ENCODE data around the gene TMEM164. TPM values are rescaled to one million over a fixed set of nuclear protein-coding genes. Genes with fewer than 3 reads are reported as not detected.

TMEM164 gene
- total RNA-seq, 1 donor from 2014 or later: 76.3 TPM

DNA sequence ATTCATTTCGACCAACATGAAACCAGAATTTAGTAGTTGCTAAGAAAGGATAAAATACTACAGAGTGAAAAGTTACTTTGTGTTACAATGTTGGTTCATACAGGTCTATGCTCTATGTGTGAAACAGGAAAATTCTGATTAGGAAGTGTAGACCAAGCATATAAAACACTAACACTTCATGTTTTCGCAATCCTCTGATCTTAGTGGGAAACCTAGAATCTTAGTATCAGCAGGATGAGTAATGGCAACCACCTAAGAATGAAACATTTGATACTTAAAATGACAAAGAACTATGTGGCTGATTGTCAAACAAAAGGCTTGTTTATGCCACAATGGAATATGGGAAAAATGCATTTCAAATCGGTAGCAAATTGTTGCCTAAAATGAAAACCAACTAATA is 198.9 kb downstream of the TMEM164 start:
- Mint-ChIP-seq H3K27me3 (no peaks in the 10 kb centered on the region), H3K27ac (no peak overlapping the region), H3K4me3 (no peak overlapping the region), H3K9me3 (no peaks in the 10 kb centered on the region), H3K4me1 (ENCODE audit: unreplicated experiment) (peaks cover 5% of the 10 kb centered on the region), H3K36me3 (peaks cover 16% of the 10 kb centered on the region)
- TF ChIP-seq, protein P1, sequence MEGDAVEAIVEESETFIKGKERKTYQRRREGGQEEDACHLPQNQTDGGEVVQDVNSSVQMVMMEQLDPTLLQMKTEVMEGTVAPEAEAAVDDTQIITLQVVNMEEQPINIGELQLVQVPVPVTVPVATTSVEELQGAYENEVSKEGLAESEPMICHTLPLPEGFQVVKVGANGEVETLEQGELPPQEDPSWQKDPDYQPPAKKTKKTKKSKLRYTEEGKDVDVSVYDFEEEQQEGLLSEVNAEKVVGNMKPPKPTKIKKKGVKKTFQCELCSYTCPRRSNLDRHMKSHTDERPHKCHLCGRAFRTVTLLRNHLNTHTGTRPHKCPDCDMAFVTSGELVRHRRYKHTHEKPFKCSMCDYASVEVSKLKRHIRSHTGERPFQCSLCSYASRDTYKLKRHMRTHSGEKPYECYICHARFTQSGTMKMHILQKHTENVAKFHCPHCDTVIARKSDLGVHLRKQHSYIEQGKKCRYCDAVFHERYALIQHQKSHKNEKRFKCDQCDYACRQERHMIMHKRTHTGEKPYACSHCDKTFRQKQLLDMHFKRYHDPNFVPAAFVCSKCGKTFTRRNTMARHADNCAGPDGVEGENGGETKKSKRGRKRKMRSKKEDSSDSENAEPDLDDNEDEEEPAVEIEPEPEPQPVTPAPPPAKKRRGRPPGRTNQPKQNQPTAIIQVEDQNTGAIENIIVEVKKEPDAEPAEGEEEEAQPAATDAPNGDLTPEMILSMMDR (conservative IDR thresholded peaks at IDR 0.05): no peak
- DNase-seq (ENCODE audit: extremely low spot score, unreplicated experiment): no peak

GRCh38 chrX:110204986-110205385 is 202.1 kb downstream of the TMEM164 start:
- Mint-ChIP-seq H3K4me3 (no peak overlapping the region), H3K4me1 (ENCODE audit: unreplicated experiment) (peaks cover 10% of the 10 kb centered on the region), H3K27me3 (no peaks in the 10 kb centered on the region), H3K9me3 (no peaks in the 10 kb centered on the region), H3K36me3 (peaks cover 16% of the 10 kb centered on the region), H3K27ac (no peak overlapping the region)
- DNase-seq (ENCODE audit: extremely low spot score, unreplicated experiment): no peak
- TF ChIP-seq, protein P1 (conservative IDR thresholded peaks at IDR 0.05): no peak

GRCh38 chrX:110208092-110208491 is 205.2 kb downstream of the TMEM164 start:
- H3K9me3 Mint-ChIP-seq: no peaks in the 10 kb centered on the region
- TF ChIP-seq, protein P1 (conservative IDR thresholded peaks at IDR 0.05): no peak
- H3K27me3 Mint-ChIP-seq: no peaks in the 10 kb centered on the region
- DNase-seq (ENCODE audit: extremely low spot score, unreplicated experiment): no peak
- H3K36me3 Mint-ChIP-seq: peaks cover 5% of the 10 kb centered on the region
- H3K4me3 Mint-ChIP-seq: no peak overlapping the region
- no peak overlapping the region for H3K27ac Mint-ChIP-seq
- peaks cover 23% of the 10 kb centered on the region for H3K4me1 Mint-ChIP-seq (ENCODE audit: unreplicated experiment)

GRCh38 chrX:110210417-110211139 is 207.7 kb downstream of the TMEM164 start:
- H3K4me3 Mint-ChIP-seq: peak overlapping the region; percentile 17
- no peaks in the 10 kb centered on the region for H3K9me3 Mint-ChIP-seq
- peak overlapping the region; percentile 82 for H3K27ac Mint-ChIP-seq
- TF ChIP-seq, protein P1 (conservative IDR thresholded peaks at IDR 0.05): no peak
- no peaks in the 10 kb centered on the region for H3K27me3 Mint-ChIP-seq
- H3K36me3 Mint-ChIP-seq: peaks cover 7% of the 10 kb centered on the region
- no peak for DNase-seq (ENCODE audit: extremely low spot score, unreplicated experiment)
- H3K4me1 Mint-ChIP-seq (ENCODE audit: unreplicated experiment): peaks cover 21% of the 10 kb centered on the region

GRCh38 chrX:110211340-110211739 is 208.4 kb downstream of the TMEM164 start:
- Mint-ChIP-seq H3K9me3 (no peaks in the 10 kb centered on the region), H3K4me1 (ENCODE audit: unreplicated experiment) (peaks cover 21% of the 10 kb centered on the region), H3K27ac (no peak overlapping the region), H3K36me3 (peaks cover 9% of the 10 kb centered on the region), H3K4me3 (no peak overlapping the region), H3K27me3 (no peaks in the 10 kb centered on the region)
- no peak for DNase-seq (ENCODE audit: extremely low spot score, unreplicated experiment)
- TF ChIP-seq, protein P1 (conservative IDR thresholded peaks at IDR 0.05): no peak

All from type B pancreatic cell (in vitro differentiated cells).